Effector memory CD4-positive, alpha-beta T cell (primary cell): ENCODE data around the gene SLCO3A1.

Experiments used
- DNase-seq, 3 donors: peaks; one replicate each; pipeline ENCODE4 v3.0.0-alpha.2; 2020
- H3K27ac ChIP-seq: 2 replicates; pipeline ENCODE4 v1.7.0; 2013; ENCODE audit warnings: mild to moderate bottlenecking, low read length, moderate library complexity; ENCODE audit not compliant: insufficient read depth, poor library complexity, severe bottlenecking
- H3K27me3 ChIP-seq: replicated peaks from 2 replicates; pipeline ENCODE4 v1.7.0; 2013; ENCODE audit warnings: mild to moderate bottlenecking, low read length; ENCODE audit not compliant: insufficient read depth, control insufficient read depth, poor library complexity, severe bottlenecking
- H3K36me3 ChIP-seq: 2 replicates; pipeline ENCODE4 v1.7.0; 2013; ENCODE audit warnings: mild to moderate bottlenecking, low read length, moderate library complexity; ENCODE audit not compliant: control insufficient read depth, insufficient read depth
- H3K4me1 ChIP-seq: 2 replicates; pipeline ENCODE4 v1.7.0; 2013; ENCODE audit warnings: low read length, mild to moderate bottlenecking; ENCODE audit not compliant: control insufficient read depth, insufficient read depth, poor library complexity, severe bottlenecking
- H3K4me3 ChIP-seq: 2 replicates; pipeline ENCODE4 v1.7.0; 2013; ENCODE audit warnings: low read length, low read depth, mild to moderate bottlenecking; ENCODE audit not compliant: insufficient read depth, poor library complexity, severe bottlenecking
- H3K9me3 ChIP-seq: 2 replicates; pipeline ENCODE4 v1.7.0; 2013; ENCODE audit warnings: mild to moderate bottlenecking, low read length, moderate library complexity; ENCODE audit not compliant: control insufficient read depth

The SLCO3A1 gene

DNA sequence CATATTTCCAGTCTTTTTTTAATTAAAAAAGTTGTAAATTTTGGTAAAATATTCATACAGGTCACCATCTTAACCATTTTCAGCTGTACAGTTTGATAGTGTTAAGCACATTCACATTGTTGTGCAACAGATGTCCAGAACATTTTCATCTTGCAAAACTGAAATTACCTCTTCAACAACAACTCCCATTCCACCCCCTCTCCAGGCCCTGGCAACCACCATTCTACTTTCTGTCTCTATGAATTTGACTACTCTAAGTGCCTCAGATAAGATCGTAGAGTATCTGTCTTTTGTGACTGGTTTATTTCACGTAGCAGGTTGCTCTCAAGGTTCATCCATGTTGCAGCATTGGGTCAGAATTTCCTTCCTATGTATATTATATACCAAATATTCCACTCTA is 76.0 kb downstream of the SLCO3A1 start:
- Histone ChIP-seq H3K27me3 (no peaks in the 10 kb centered on the region), H3K4me1 (peaks cover 8% of the 10 kb centered on the region), H3K9me3 (no peaks in the 10 kb centered on the region), H3K27ac (no peak overlapping the region), H3K4me3 (no peak overlapping the region), H3K36me3 (no peaks in the 10 kb centered on the region)
- DNase-seq: no peak

- no peak overlapping the region for H3K4me3 ChIP-seq
- H3K9me3 ChIP-seq: no peaks in the 10 kb centered on the region
- H3K27me3 ChIP-seq: no peaks in the 10 kb centered on the region
- DNase-seq: no peak
- no peaks in the 10 kb centered on the region for H3K36me3 ChIP-seq
- H3K27ac ChIP-seq: no peak overlapping the region
- H3K4me1 ChIP-seq: peaks cover 8% of the 10 kb centered on the region
Observed at GRCh38 chr15:91930092-91930491, 76.6 kb downstream of the SLCO3A1 start.

- Histone ChIP-seq H3K27ac (no peak overlapping the region), H3K27me3 (no peaks in the 10 kb centered on the region), H3K4me3 (no peak overlapping the region), H3K4me1 (peaks cover 25% of the 10 kb centered on the region), H3K9me3 (no peaks in the 10 kb centered on the region), H3K36me3 (no peaks in the 10 kb centered on the region)
- DNase-seq: no peak
Observed at GRCh38 chr15:91936182-91936775, 82.8 kb downstream of the SLCO3A1 start.

DNA sequence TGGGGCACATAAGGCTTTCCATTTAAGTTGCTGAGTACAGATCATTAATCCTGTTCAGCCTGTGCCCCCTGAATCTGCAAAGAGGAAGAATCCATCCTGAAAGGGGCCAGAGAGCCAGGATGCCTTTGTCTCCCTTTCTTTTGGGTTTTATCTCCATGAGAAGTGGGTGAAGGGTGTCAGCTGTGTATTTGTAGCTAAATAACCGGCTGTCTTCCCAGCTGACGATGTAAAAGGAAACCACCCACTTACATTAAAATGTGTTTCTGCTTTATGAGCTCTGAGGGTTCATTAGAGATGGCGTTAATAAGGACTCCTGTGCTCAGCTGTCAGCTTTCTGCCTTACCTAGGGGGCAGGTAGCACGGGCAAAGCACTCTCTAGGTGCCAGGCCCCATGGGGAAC is 83.4 kb downstream of the SLCO3A1 start:
- no peak for DNase-seq
- no peak overlapping the region for H3K27ac ChIP-seq
- H3K9me3 ChIP-seq: no peaks in the 10 kb centered on the region
- no peaks in the 10 kb centered on the region for H3K36me3 ChIP-seq
- H3K4me3 ChIP-seq: no peak overlapping the region
- peaks cover 30% of the 10 kb centered on the region for H3K4me1 ChIP-seq
- H3K27me3 ChIP-seq: no peaks in the 10 kb centered on the region

- Histone ChIP-seq H3K4me1 (peaks cover 42% of the 10 kb centered on the region), H3K36me3 (no peaks in the 10 kb centered on the region), H3K4me3 (no peak overlapping the region), H3K27ac (no peak overlapping the region), H3K9me3 (no peaks in the 10 kb centered on the region), H3K27me3 (no peaks in the 10 kb centered on the region)
- DNase-seq: no peak
Observed at GRCh38 chr15:91938136-91938535, 84.6 kb downstream of the SLCO3A1 start.

DNA sequence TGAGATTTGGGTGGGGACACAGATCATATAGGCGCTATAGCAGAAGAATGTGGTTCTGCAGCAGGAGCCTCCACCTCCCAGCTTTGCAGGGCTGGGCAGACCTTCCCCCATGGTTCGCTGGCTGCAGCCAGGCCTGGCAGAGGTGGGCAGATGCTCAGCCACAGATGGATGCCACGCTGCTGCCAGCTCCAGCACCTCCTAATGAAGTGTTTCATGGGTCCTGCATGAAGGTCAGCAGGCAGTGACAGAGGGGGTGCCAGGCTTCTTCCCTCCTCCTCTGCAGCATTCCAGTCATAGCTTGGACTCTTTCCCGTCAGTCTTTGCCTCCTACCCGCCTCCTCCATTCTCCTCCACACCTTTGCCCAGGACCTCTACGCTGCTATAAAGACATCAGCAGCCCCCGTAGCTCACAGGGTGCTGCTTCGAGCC is 85.9 kb downstream of the SLCO3A1 start:
- no peaks in the 10 kb centered on the region for H3K9me3 ChIP-seq
- H3K4me1 ChIP-seq: peaks cover 43% of the 10 kb centered on the region
- no peak for DNase-seq

GRCh38 chr15:91940496-91941381 is 87.2 kb downstream of the SLCO3A1 start:
- Histone ChIP-seq H3K9me3 (no peaks in the 10 kb centered on the region), H3K27me3 (no peaks in the 10 kb centered on the region), H3K4me3 (no peak overlapping the region), H3K36me3 (no peaks in the 10 kb centered on the region), H3K4me1 (peaks cover 38% of the 10 kb centered on the region), H3K27ac (no peak overlapping the region)
- no peak for DNase-seq

More for the DNA sequence above, 85.9 kb downstream of the SLCO3A1 start:
- no peak overlapping the region for H3K27ac ChIP-seq
- H3K27me3 ChIP-seq: no peaks in the 10 kb centered on the region
- no peak overlapping the region for H3K4me3 ChIP-seq
- H3K36me3 ChIP-seq: no peaks in the 10 kb centered on the region

GRCh38 chr15:91941871-91942658 is 88.6 kb downstream of the SLCO3A1 start:
- H3K27ac ChIP-seq: no peak overlapping the region
- no peaks in the 10 kb centered on the region for H3K9me3 ChIP-seq
- H3K27me3 ChIP-seq: no peaks in the 10 kb centered on the region
- DNase-seq: no peak
- no peak overlapping the region for H3K4me3 ChIP-seq
- H3K4me1 ChIP-seq: peaks cover 36% of the 10 kb centered on the region
- no peaks in the 10 kb centered on the region for H3K36me3 ChIP-seq

- peaks cover 35% of the 10 kb centered on the region for H3K4me1 ChIP-seq
Observed at GRCh38 chr15:91942720-91943394, 89.3 kb downstream of the SLCO3A1 start.

More at GRCh38 chr15:91942720-91943394, 89.3 kb downstream of the SLCO3A1 start:
- Histone ChIP-seq H3K4me3 (no peak overlapping the region), H3K9me3 (no peaks in the 10 kb centered on the region), H3K27me3 (no peaks in the 10 kb centered on the region), H3K27ac (no peak overlapping the region), H3K36me3 (no peaks in the 10 kb centered on the region)
- peak in 1 of 3 donors; percentile 32 for DNase-seq
